ENCODE measurements around the gene RCAN3.
"Not testable (repeated sequence)": the region's sequence is repeated elsewhere in the genome, so short reads cannot be mapped to it uniquely, and the experiment has no call there.

The RCAN3 gene

GRCh38 chr1:24490101-24490781, 12.4 kb upstream of the RCAN3 start:
- no peak overlapping the region for H3K27ac ChIP-seq
- POLR2A ChIA-PET (ENCODE audit: low non-redundant PET), result no interaction called here
- no peak for DNase-seq (ENCODE audit: low spot score)
- CTCF ChIA-PET, result interaction anchor here (1.1 kb wide), 1 partner anchor 97 kb away, joined by 3 read pairs; no protein-coding TSS in a partner anchor
- no peak for TF ChIP-seq CTCF (conservative IDR thresholded peaks at IDR 0.05; ENCODE audit: low read depth)

DNA sequence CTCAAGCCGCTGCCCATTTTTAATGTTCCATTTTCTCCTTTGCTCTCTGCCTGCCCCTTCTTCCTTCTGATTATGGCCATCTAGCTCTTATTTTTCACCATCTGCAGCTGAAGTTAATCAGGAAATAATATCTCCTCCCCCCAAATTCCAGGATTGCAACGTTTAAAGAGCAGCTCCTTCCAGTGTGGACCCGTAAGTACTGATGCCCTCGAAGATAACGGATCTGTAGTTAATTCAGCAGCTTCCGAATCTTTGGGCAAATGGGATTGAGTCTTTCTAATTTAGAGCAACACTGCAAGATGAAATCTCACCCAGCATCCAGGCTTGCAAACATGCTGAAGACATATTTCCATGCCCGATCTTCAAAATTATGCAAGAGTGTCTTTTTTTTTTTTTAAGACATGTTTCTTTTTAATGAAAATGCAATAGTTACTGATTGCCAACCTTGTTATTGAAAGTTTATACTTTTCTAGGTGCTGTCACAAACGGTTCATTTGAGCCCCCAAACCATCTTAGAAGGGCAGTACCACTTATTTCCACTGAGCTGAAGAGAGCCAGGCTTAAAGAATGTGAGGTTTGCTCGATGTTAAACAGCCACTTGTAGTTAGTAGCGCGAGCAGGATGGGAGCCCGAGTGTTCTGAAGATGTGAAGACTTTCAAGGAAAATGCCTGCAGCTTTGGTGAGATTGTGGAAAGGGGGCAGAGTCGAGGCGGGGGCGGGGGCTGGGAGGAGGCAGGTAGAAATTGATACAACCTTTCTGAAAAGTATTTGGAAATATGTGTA, 10.9 kb upstream of the RCAN3 start:
- no peak for TF ChIP-seq CTCF (conservative IDR thresholded peaks at IDR 0.05; ENCODE audit: low read depth)
- no peak overlapping the region for H3K27ac ChIP-seq
- CTCF ChIA-PET, result interaction anchor here (0.5 to 1.1 kb wide), 3 partner anchors 39 to 146 kb away, joined by 3 to 5 read pairs (median 3); no protein-coding TSS in a partner anchor
- DNase-seq (ENCODE audit: low spot score), result no peak
- POLR2A ChIA-PET (ENCODE audit: low non-redundant PET), result no interaction called here

DNA sequence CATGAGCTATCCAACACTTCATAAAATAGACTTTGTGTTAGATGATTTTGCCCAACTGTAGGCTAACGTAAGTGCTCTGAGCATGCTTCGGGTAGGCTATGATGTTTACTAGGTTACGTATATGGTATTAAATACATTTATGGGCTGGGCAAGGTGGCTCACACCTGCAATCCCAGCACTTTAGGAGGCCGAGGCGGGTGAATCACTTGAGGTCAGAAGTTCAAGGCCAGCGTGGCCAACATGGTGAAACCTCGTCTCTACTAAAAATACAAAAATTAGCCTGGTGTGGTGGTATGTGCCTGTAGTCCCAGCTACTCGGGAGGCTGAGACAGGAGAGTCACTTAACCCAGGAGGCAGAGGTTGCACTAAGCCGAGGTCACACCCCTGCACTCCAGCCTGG, 9.7 kb upstream of the RCAN3 start:
- POLR2A ChIA-PET (ENCODE audit: low non-redundant PET); DNase-seq (ENCODE audit: low spot score); H3K27ac ChIP-seq: not testable (repeated sequence)
- CTCF ChIA-PET, result interaction anchor here (0.6 kb wide), 2 partner anchors 81 to 208 kb away, joined by 4 to 7 read pairs; no protein-coding TSS in a partner anchor

DNA sequence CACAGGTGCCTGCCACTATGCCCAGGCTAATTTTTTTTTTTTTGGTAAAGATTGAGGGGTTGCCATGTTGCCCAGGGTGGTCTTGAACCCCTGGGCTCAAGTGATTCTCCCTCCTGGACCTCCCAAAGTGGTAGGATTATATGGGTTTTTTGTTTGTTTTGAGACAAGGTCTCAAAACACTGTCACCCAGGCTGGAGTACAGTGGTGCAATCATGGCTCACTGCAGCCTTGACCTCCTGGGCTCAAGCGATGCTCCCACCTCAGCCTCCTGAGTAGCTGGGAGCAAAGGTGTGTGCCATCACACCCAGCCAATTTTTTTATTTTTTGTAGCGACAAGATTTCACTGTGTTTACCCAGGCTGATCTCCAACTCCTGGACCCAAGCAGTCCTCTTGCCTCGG, 8.9 kb upstream of the RCAN3 start:
- ChIA-PET CTCF (interaction anchor here (0.6 kb wide), 1 partner anchor 82 kb away, joined by 4 read pairs; no protein-coding TSS in a partner anchor), POLR2A (ENCODE audit: low non-redundant PET) (no interaction called here)
- no peak overlapping the region for H3K27ac ChIP-seq
- no peak for DNase-seq (ENCODE audit: low spot score)
- no peak for TF ChIP-seq CTCF (conservative IDR thresholded peaks at IDR 0.05; ENCODE audit: low read depth)

- ChIA-PET CTCF (no interaction called here), POLR2A (ENCODE audit: low non-redundant PET) (no interaction called here)
- no peak for TF ChIP-seq CTCF (conservative IDR thresholded peaks at IDR 0.05; ENCODE audit: low read depth)
- no peak for DNase-seq (ENCODE audit: low spot score)
- no peak overlapping the region for H3K27ac ChIP-seq
Observed at GRCh38 chr1:24498589-24498988, 4.0 kb upstream of the RCAN3 start.

- ChIA-PET POLR2A (ENCODE audit: low non-redundant PET) (no interaction called here), CTCF (no interaction called here)
- no peak for TF ChIP-seq CTCF (conservative IDR thresholded peaks at IDR 0.05; ENCODE audit: low read depth)
Observed at GRCh38 chr1:24500448-24501048, 2.1 kb upstream of the RCAN3 start.

More at GRCh38 chr1:24500448-24501048, 2.1 kb upstream of the RCAN3 start:
- no peak for DNase-seq (ENCODE audit: low spot score)
- no peak overlapping the region for H3K27ac ChIP-seq

Data from RWPE1 (cell line).